HepG2 (cell line): Measurements from ENCODE around the gene TRAP1. TPM values are rescaled to one million over a fixed set of nuclear protein-coding genes. Genes with fewer than 3 reads are reported as not detected.
A peak's percentile ranks its signal among the peaks of the same experiment; 100 is the strongest.

ENCODE experiments used
- ATAC-seq: fragments of 200-7000 bp; cut with Tn5 transposase; 3 replicates; pipeline ENCODE4 v1.9.1; 2020; ENCODE audit warnings: mild to moderate bottlenecking, moderate library complexity
- BruUV-seq: library from RNA; stranded (reverse); fragments of 400-500 nt; replicated peaks from 2 replicates; lab custom pipeline; 2021; lab: Mats Ljungman, UMichigan
- CTCF ChIA-PET: fragments of 300-600 bp; formaldehyde crosslinking; extraction: SDS; loops from one replicate; lab custom pipeline; 2021; ENCODE audit warnings: low total read pairs, inconsistent platforms, low intra/inter-chr PET ratio; lab: Yijun Ruan, JAX
- POLR2A ChIA-PET: fragments of 350-600 bp; sonication (Branson Sonifier 250); formaldehyde crosslinking; loops from one replicate; lab custom pipeline; 2020; ENCODE audit warnings: antibody characterized with exemption, inconsistent platforms; lab: Yijun Ruan, JAX
- DNase-seq: peaks from one replicate; pipeline ENCODE4 v3.0.0-alpha.2; 2015; ENCODE audit warnings: low spot score
- FAIRE-seq: peaks from 3 replicates; lab custom pipeline; 2011; peaks lifted over from hg19 to GRCh38; lab: Jason Lieb, UNC
- H2AFZ ChIP-seq: one replicate; pipeline ENCODE4 v1.6.1; 2011; ENCODE audit warnings: low read length, inconsistent platforms
- H3K27ac ChIP-seq: fragments of 300-600 bp; 3 replicates; pipeline ENCODE4 v1.8.0; 2011; ENCODE audit warnings: mixed run types, mild to moderate bottlenecking, mixed read lengths, low read length, inconsistent platforms; ENCODE audit not compliant: insufficient read depth; ENCODE audit errors: extremely low read length
- H3K27me3 ChIP-seq, 2 experiments: fragments of 200-600 bp in 1 of 2; 2 replicates in 1 of 2; 3 replicates in 1 of 2; pipeline versions ENCODE4 v1.6.0 to v1.8.0; 2011; ENCODE audit warnings: low read length in 2 of 2, mild to moderate bottlenecking in 2 of 2, moderate library complexity in 2 of 2, inconsistent platforms in 1 of 2; ENCODE audit not compliant: insufficient read depth in 2 of 2, control insufficient read depth in 1 of 2
- H3K36me3 ChIP-seq, 2 experiments: fragments of 200-600 bp in 1 of 2; replicated peaks in 1 of 2; 2 replicates in 1 of 2; 3 replicates in 1 of 2; pipeline versions ENCODE4 v1.5.1 to v1.8.0; 2011; ENCODE audit warnings: low read length in 2 of 2, inconsistent platforms in 1 of 2; ENCODE audit not compliant: insufficient read depth in 2 of 2, control insufficient read depth in 1 of 2
- H3K4me1 ChIP-seq: 2 replicates; pipeline ENCODE4 v1.5.1; 2012; ENCODE audit warnings: low read length, inconsistent platforms; ENCODE audit not compliant: insufficient read depth
- H3K4me2 ChIP-seq: 2 replicates; pipeline ENCODE4 v1.6.0; 2011; ENCODE audit warnings: low read depth, low read length, inconsistent platforms
- H3K4me3 ChIP-seq, 3 experiments: fragments of 200-600 bp in 1 of 3; sonication (generic), shearing (Covaris generic) in 1 of 3; replicated peaks in 1 of 3; 2 replicates each; pipeline ENCODE4 v1.5.1; 2011 to 2016; ENCODE audit warnings: low read length in 3 of 3, inconsistent platforms in 2 of 3, low read depth in 2 of 3, mild to moderate bottlenecking in 2 of 3, control low read depth in 1 of 3, mixed read lengths in 1 of 3; ENCODE audit not compliant: insufficient read depth in 1 of 3
- H3K79me2 ChIP-seq: one replicate; pipeline ENCODE4 v1.6.1; 2011; ENCODE audit warnings: low read length, inconsistent platforms; ENCODE audit not compliant: insufficient read depth
- H3K9ac ChIP-seq: 2 replicates; pipeline ENCODE4 v1.6.0; 2011; ENCODE audit warnings: mild to moderate bottlenecking, low read depth, low read length, inconsistent platforms; ENCODE audit not compliant: insufficient read depth
- H3K9me3 ChIP-seq: 2 replicates; pipeline ENCODE4 v1.5.1; 2012; ENCODE audit warnings: mild to moderate bottlenecking, low read length
- H4K20me1 ChIP-seq: 2 replicates; pipeline ENCODE4 v1.6.0; 2011; ENCODE audit warnings: inconsistent platforms, mild to moderate bottlenecking, low read length, moderate library complexity; ENCODE audit not compliant: insufficient read depth
- AGO2 ChIP-seq: fragments of 200-400 bp; formaldehyde crosslinking; optimal IDR thresholded peaks from 2 replicates; pipeline ENCODE3; 2017; ENCODE audit warnings: mild to moderate bottlenecking, low read depth, low read length, moderate library complexity
- ATF7-NPFF ChIP-seq: sonication (generic); formaldehyde crosslinking; IDR thresholded peaks from 2 replicates; pipeline ENCODE4 v1.8.1; 2023; ENCODE audit warnings: mild to moderate bottlenecking, low read depth, missing genetic modification reagents, moderate library complexity
- BRF2 ChIP-seq: sonication (generic); formaldehyde crosslinking; IDR thresholded peaks from 2 replicates; pipeline ENCODE4 v1.8.1; 2022; ENCODE audit warnings: mild to moderate bottlenecking, missing genetic modification reagents
- WGBS: methylation state at CpG from one replicate; pipeline ENCODE4 v1.1.6; 2017; ENCODE audit warnings: low lambda C conversion rate; 5-methylcytosine and 5-hydroxymethylcytosine counted together
- in situ Hi-C: cut with HindIII; loops from 2 replicates; pipeline ENCODE4 v1.10.0; 2017; ENCODE audit warnings: low pct_unique_long_range_greater_than_20kb; ENCODE audit not compliant: extremely low pct_ligation_motif_present
- intact Hi-C: fragments of 100-400 bp; cut with micrococcal nuclease; formaldehyde crosslinking; loops from one replicate; pipeline ENCODE4 v1.10.0; 2022; ENCODE audit not compliant: unreplicated experiment
- polyA plus RNA-seq, 8 experiments: library from polyadenylated mRNA; depleted of rRNA in 3 of 8; stranded (reverse) in 7 of 8; unstranded in 1 of 8; fragments of >200 nt; fragmentation: Illumina TruSeq in 4 of 8; extraction: Trizol in 4 of 8; gene quantifications; 2 replicates each; pipeline versions ENCODE4 v1.2.1 to v1.2.3, GENCODE V29; 2011 to 2016; ENCODE audit warnings: low read depth in 4 of 8, missing spikeins in 1 of 8, mixed read lengths in 1 of 8; ENCODE audit not compliant: insufficient read depth in 1 of 8
- total RNA-seq, 5 experiments: library from RNA; depleted of rRNA; stranded (reverse); fragments of >200 nt; fragmentation: Illumina TruSeq; extraction: Trizol; gene quantifications; 2 replicates each; pipeline ENCODE4 v1.2.3, GENCODE V29; 2016; ENCODE audit warnings: low read depth in 1 of 5

The TRAP1 gene
- total and polyA plus RNA-seq, 2 of the 13 experiments (the other 11 are each of a cell fraction or from before 2014, with no cell fraction given): 127 to 240 TPM

GRCh38 chr16:3762107-3762750 lies 44.9 kb upstream of the TRAP1 start (continued):
- no peak for TF ChIP-seq BRF2 (CRISPR knock-in tag)

- Histone ChIP-seq H3K9ac (no peak overlapping the region), H3K79me2 (no peaks in the 10 kb centered on the region), H3K27ac (no peak overlapping the region)
- POLR2A ChIA-PET: no interaction called here
- WGBS: 98% methylated on average over 14 of the region's 14 CpGs
- TF ChIP-seq ATF7-NPFF: no peak
- TF ChIP-seq AGO2: peak; percentile 27
- TF ChIP-seq, all 625 proteins: peak for 1
- Histone ChIP-seq H3K4me2 (no peak overlapping the region), H3K4me3 (no peak overlapping the region), H3K27me3 (no peaks in the 10 kb centered on the region), H3K4me1 (no peaks in the 10 kb centered on the region), H3K9me3 (no peaks in the 10 kb centered on the region), H3K36me3 (peaks cover 31 to 75% of the 10 kb centered on the region in 2 experiments), H4K20me1 (no peaks in the 10 kb centered on the region), H2AFZ (no peak overlapping the region)
- no TSS peak for BruUV-seq
- FAIRE-seq (no peak), ATAC-seq (no peak), DNase-seq (no peak)
- in situ Hi-C loops (no loop called here), intact Hi-C loops (no loop called here)
- CTCF ChIA-PET: no interaction called here
Measured at GRCh38 chr16:3761375-3762106, 44.2 kb upstream of the TRAP1 start.
